Measurements from ENCODE around the gene PRR23E.
A peak's percentile ranks its signal among the peaks of the same experiment; 100 is the strongest.

Gene PRR23E

GRCh38 chr3:127216415-127217261, 23.7 kb downstream of the PRR23E start:
- DNase-seq = peak; percentile 49

GRCh38 chr3:127217596-127218453, 24.9 kb downstream of the PRR23E start:
- peaks cover 0 to 13% of the 10 kb centered on the region in 2 donors for H3K4me1 Mint-ChIP-seq
- DNase-seq (no peak), ATAC-seq (replicated peaks) (no peak)
- no peak overlapping the region for H3K27ac Mint-ChIP-seq
- H3K4me3 Mint-ChIP-seq = no peak overlapping the region
- H3K27me3 Mint-ChIP-seq = peaks cover 14 to 22% of the 10 kb centered on the region in 2 donors
- H3K9me3 Mint-ChIP-seq = no peaks in the 10 kb centered on the region
- H3K36me3 Mint-ChIP-seq = no peaks in the 10 kb centered on the region

More at GRCh38 chr3:127216415-127217261, 23.7 kb downstream of the PRR23E start:
- no peak overlapping the region for H3K4me3 Mint-ChIP-seq
- peaks cover 17 to 25% of the 10 kb centered on the region in 2 donors for H3K27me3 Mint-ChIP-seq
- H3K9me3 Mint-ChIP-seq = no peaks in the 10 kb centered on the region
- H3K36me3 Mint-ChIP-seq = no peaks in the 10 kb centered on the region
- ATAC-seq (replicated peaks) = peak; percentile 84 to 90
- H3K4me1 Mint-ChIP-seq = peaks cover 0 to 13% of the 10 kb centered on the region in 2 donors
- H3K27ac Mint-ChIP-seq = no peak overlapping the region

- Mint-ChIP-seq H3K4me3 (no peak overlapping the region), H3K27ac (no peak overlapping the region), H3K36me3 (no peaks in the 10 kb centered on the region), H3K9me3 (no peaks in the 10 kb centered on the region), H3K27me3 (peaks cover 10 to 22% of the 10 kb centered on the region in 2 donors), H3K4me1 (peaks cover 0 to 17% of the 10 kb centered on the region in 2 donors)
- no peak for ATAC-seq (replicated peaks)
- DNase-seq = no peak
These were observed 25.6 kb downstream of the PRR23E start for GRCh38 chr3:127218454-127218922.

DNA sequence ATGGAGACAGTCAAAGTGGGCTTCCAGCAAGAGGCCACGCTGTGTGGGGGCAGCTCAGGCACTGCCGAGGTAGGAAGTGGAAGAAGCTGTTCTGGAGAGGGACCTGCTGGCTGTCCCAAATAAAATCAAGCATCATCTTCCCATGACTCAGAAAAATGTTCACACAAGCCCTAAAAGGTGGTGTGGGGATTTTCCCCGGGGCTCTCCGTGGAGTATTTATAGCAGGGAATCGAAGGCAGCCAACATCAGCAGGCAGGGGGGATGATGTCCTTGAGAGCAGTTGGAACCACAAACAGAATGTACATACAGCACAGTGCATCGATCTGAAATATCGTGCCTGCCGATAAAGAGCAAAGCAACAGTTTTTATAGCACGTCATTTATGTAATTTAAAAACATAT, 27.6 kb downstream of the PRR23E start:
- ATAC-seq (replicated peaks) = peak in 1 of 2 donors; percentile 13
- H3K36me3 Mint-ChIP-seq = no peaks in the 10 kb centered on the region
- peaks cover 0 to 16% of the 10 kb centered on the region in 2 donors for H3K27me3 Mint-ChIP-seq
- H3K27ac Mint-ChIP-seq = peak overlapping the region; percentile 21
- peaks cover 0 to 12% of the 10 kb centered on the region in 2 donors for H3K4me1 Mint-ChIP-seq
- no peak for DNase-seq
- no peak overlapping the region for H3K4me3 Mint-ChIP-seq
- H3K9me3 Mint-ChIP-seq = peaks cover 5 to 13% of the 10 kb centered on the region in 2 donors

DNA sequence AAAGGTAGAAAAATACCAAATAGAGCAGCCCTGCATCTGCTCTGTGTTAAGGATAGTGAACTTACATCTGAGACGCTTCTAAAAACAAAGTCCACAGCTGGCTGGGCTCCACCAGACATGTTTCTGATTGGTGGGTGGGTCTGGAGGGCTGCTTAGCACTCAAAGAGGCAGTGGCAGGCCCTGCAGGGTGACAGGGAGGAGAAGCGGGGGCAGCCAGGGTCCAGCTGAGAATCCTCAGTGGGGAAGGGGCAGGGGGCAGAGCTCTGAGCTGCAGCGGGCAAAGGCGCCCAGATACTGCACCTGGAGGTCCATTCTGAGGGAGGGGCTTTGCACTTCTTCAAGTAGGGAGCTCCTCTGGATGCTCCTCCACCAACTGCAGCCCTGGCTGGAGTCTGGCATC, 28.1 kb downstream of the PRR23E start:
- ATAC-seq (replicated peaks) (no peak), DNase-seq (no peak)
- H3K27me3 Mint-ChIP-seq = peaks cover 0 to 17% of the 10 kb centered on the region in 2 donors
- H3K4me1 Mint-ChIP-seq = peaks cover 0 to 10% of the 10 kb centered on the region in 2 donors
- peaks cover 7 to 13% of the 10 kb centered on the region in 2 donors for H3K9me3 Mint-ChIP-seq
- H3K36me3 Mint-ChIP-seq = no peaks in the 10 kb centered on the region
- H3K27ac Mint-ChIP-seq = no peak overlapping the region
- no peak overlapping the region for H3K4me3 Mint-ChIP-seq

- Mint-ChIP-seq H3K36me3 (peaks cover 1 to 4% of the 10 kb centered on the region in 2 donors), H3K9me3 (peaks cover 9 to 13% of the 10 kb centered on the region in 2 donors), H3K27me3 (peaks cover 0 to 22% of the 10 kb centered on the region in 2 donors), H3K4me1 (peaks cover 0 to 14% of the 10 kb centered on the region in 2 donors), H3K27ac (no peak overlapping the region), H3K4me3 (no peak overlapping the region)
- no peak for DNase-seq
- ATAC-seq (replicated peaks) = no peak
These were observed 28.6 kb downstream of the PRR23E start for GRCh38 chr3:127221446-127222035.

GRCh38 chr3:127222163-127222562, 29.2 kb downstream of the PRR23E start:
- no peak for ATAC-seq (replicated peaks)
- peaks cover 9 to 13% of the 10 kb centered on the region in 2 donors for H3K9me3 Mint-ChIP-seq
- no peak overlapping the region for H3K4me3 Mint-ChIP-seq
- peaks cover 1 to 4% of the 10 kb centered on the region in 2 donors for H3K36me3 Mint-ChIP-seq
- H3K4me1 Mint-ChIP-seq = peaks cover 0 to 16% of the 10 kb centered on the region in 2 donors
- peaks cover 0 to 23% of the 10 kb centered on the region in 2 donors for H3K27me3 Mint-ChIP-seq
- DNase-seq = no peak
- H3K27ac Mint-ChIP-seq = no peak overlapping the region

DNA sequence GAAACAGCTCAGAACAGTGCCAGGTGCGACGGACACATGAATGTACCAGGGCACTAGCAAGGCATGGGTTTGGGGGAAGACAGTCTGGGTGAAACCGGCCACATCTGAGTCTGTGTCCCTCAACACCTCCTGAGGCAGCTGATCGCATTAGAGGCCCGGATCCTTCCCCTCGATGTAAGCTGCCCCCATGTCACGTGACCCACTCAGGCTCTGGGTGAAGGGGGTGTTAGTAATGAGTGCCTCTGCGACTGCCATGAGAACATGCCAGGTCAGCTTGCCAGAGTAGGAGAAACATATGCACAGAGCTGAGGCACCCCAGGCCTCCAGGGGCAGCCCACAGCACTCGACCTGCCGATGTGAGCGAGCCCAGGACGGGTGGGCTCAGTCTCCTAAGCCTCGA, 29.7 kb downstream of the PRR23E start:
- peaks cover 1 to 4% of the 10 kb centered on the region in 2 donors for H3K36me3 Mint-ChIP-seq
- H3K4me1 Mint-ChIP-seq = peaks cover 0 to 16% of the 10 kb centered on the region in 2 donors
- DNase-seq (no peak), ATAC-seq (replicated peaks) (no peak)
- peaks cover 9 to 13% of the 10 kb centered on the region in 2 donors for H3K9me3 Mint-ChIP-seq
- no peak overlapping the region for H3K4me3 Mint-ChIP-seq
- H3K27me3 Mint-ChIP-seq = peaks cover 0 to 23% of the 10 kb centered on the region in 2 donors
- no peak overlapping the region for H3K27ac Mint-ChIP-seq

DNA sequence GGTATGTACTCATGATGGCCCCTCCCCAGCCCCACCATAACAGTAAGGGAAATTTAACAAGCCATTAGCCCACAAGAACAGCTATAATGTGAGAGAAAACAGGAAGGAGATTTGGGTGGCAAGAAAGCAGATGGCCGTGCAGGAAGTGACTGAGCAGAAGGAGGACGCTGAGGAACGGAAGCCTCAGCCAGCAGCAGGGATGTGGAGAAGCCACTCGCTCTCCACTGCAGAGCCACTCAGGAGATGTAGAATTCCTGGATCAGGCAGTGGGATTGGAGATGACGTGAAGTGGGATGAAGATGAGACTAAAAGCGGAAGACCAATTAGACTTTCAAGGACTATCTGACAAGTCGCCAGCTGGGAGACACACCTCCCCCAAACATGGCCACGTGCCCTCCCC, 31.2 kb downstream of the PRR23E start:
- H3K27ac Mint-ChIP-seq = no peak overlapping the region
- H3K9me3 Mint-ChIP-seq = peaks cover 9 to 13% of the 10 kb centered on the region in 2 donors
- DNase-seq = no peak
- peaks cover 1 to 4% of the 10 kb centered on the region in 2 donors for H3K36me3 Mint-ChIP-seq
- ATAC-seq (replicated peaks) = peak in 1 of 2 donors; percentile 46
- H3K27me3 Mint-ChIP-seq = peaks cover 0 to 23% of the 10 kb centered on the region in 2 donors
- H3K4me1 Mint-ChIP-seq = peaks cover 0 to 16% of the 10 kb centered on the region in 2 donors
- peak overlapping the region in 1 of 2 donors; percentile 45 for H3K4me3 Mint-ChIP-seq

GRCh38 chr3:127226457-127226856, 33.5 kb downstream of the PRR23E start:
- DNase-seq = no peak
- Mint-ChIP-seq H3K9me3 (peaks cover 14 to 19% of the 10 kb centered on the region in 2 donors), H3K27ac (peak overlapping the region; percentile 44), H3K36me3 (peaks cover 1 to 4% of the 10 kb centered on the region in 2 donors), H3K4me1 (peaks cover 0 to 11% of the 10 kb centered on the region in 2 donors), H3K27me3 (peaks cover 0 to 24% of the 10 kb centered on the region in 2 donors), H3K4me3 (peak overlapping the region in 1 of 2 donors; percentile 42)
- no peak for ATAC-seq (replicated peaks)

GRCh38 chr3:127226946-127227842, 34.3 kb downstream of the PRR23E start:
- H3K27me3 Mint-ChIP-seq = peaks cover 0 to 24% of the 10 kb centered on the region in 2 donors
- H3K4me1 Mint-ChIP-seq = peaks cover 0 to 11% of the 10 kb centered on the region in 2 donors
- peaks cover 14 to 19% of the 10 kb centered on the region in 2 donors for H3K9me3 Mint-ChIP-seq
- DNase-seq (no peak), ATAC-seq (replicated peaks) (peak in 1 of 2 donors; percentile 74)
- no peak overlapping the region for H3K4me3 Mint-ChIP-seq
- peaks cover 1 to 4% of the 10 kb centered on the region in 2 donors for H3K36me3 Mint-ChIP-seq
- H3K27ac Mint-ChIP-seq = no peak overlapping the region

GRCh38 chr3:127228866-127229265, 35.9 kb downstream of the PRR23E start:
- H3K36me3 Mint-ChIP-seq = peaks cover 1 to 4% of the 10 kb centered on the region in 2 donors
- no peak for ATAC-seq (replicated peaks)
- H3K27ac Mint-ChIP-seq = no peak overlapping the region
- H3K4me1 Mint-ChIP-seq = peaks cover 0 to 8% of the 10 kb centered on the region in 2 donors
- peaks cover 0 to 27% of the 10 kb centered on the region in 2 donors for H3K27me3 Mint-ChIP-seq
- no peak for DNase-seq
- H3K9me3 Mint-ChIP-seq = peaks cover 14 to 19% of the 10 kb centered on the region in 2 donors
- H3K4me3 Mint-ChIP-seq = no peak overlapping the region

DNA sequence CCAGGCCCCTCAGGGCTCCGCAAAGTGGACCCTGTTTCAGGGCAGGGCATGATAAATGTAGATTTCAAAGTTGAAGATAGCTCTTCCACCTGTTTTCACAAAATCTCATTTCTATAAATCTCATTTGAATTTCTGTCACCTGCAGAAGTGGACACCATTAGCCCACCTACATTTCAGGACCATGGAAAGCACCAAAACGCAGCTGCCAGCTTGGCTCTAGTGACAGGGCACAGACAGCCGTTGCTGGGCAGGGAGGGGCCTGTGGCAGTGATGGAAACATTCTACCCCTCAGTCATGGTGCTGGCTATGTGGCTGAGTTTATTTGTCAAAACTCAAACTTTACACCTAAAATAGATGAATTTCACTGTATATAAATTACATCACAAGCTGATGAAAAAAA, 40.4 kb downstream of the PRR23E start:
- ATAC-seq (replicated peaks) = no peak
- no peak overlapping the region for H3K27ac Mint-ChIP-seq

More for the DNA sequence above, 40.4 kb downstream of the PRR23E start:
- no peak for DNase-seq
- no peak overlapping the region for H3K4me3 Mint-ChIP-seq
- peaks cover 0 to 14% of the 10 kb centered on the region in 2 donors for H3K27me3 Mint-ChIP-seq
- no peaks in the 10 kb centered on the region for H3K36me3 Mint-ChIP-seq
- peaks cover 5 to 6% of the 10 kb centered on the region in 2 donors for H3K9me3 Mint-ChIP-seq
- H3K4me1 Mint-ChIP-seq = no peaks in the 10 kb centered on the region
